Gastrocnemius medialis (tissue), 4 donors: ENCODE results near the gene CDCA4.

Experiments
- POLR2A ChIP-seq, 2 donors: fragments of 450-650 bp; IDR thresholded peaks; one replicate each; pipeline ENCODE4 v1.6.1; 2017; ENCODE audit warnings: antibody characterized with exemption in 2 of 2, mild to moderate bottlenecking in 2 of 2, moderate library complexity in 2 of 2
- TF ChIP-seq, protein P1 (sequence below), 5 experiments: fragments of 450-650 bp in 3 of 5; fragments of 200-600 bp in 2 of 5; sonication (generic) in 2 of 5; IDR thresholded peaks in 4 of 5; conservative IDR thresholded peaks in 1 of 5; 1 replicate in 4 of 5; 2 replicates in 1 of 5; pipeline ENCODE4 v1.5.1; 2016 to 2019; ENCODE audit warnings: antibody characterized with exemption in 5 of 5, mild to moderate bottlenecking in 3 of 5, moderate library complexity in 3 of 5

DNA sequence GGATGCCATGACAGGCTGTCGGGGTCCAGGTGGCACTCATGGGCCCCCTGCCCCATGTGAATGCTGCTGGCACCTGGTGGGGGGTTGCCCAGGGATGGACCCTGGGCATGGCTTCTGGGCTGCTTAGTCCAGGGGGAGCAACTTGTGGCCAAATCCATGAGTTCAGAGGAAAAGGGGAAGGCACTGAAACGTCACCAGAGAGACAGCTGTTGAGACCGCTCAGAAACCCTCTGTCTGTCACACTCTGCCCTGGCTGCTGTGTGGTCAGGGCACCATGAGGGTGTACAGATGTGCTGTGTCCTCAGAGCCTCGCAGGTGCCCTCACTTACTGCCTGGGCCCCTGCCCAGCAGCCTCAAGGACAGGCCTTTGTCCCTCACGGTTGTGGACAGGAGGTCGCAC lies 25.9 kb downstream of the CDCA4 start:
- TF ChIP-seq, protein P1, sequence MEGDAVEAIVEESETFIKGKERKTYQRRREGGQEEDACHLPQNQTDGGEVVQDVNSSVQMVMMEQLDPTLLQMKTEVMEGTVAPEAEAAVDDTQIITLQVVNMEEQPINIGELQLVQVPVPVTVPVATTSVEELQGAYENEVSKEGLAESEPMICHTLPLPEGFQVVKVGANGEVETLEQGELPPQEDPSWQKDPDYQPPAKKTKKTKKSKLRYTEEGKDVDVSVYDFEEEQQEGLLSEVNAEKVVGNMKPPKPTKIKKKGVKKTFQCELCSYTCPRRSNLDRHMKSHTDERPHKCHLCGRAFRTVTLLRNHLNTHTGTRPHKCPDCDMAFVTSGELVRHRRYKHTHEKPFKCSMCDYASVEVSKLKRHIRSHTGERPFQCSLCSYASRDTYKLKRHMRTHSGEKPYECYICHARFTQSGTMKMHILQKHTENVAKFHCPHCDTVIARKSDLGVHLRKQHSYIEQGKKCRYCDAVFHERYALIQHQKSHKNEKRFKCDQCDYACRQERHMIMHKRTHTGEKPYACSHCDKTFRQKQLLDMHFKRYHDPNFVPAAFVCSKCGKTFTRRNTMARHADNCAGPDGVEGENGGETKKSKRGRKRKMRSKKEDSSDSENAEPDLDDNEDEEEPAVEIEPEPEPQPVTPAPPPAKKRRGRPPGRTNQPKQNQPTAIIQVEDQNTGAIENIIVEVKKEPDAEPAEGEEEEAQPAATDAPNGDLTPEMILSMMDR (IDR thresholded peaks at IDR 0.05 in 4 of 5, conservative IDR thresholded peaks at IDR 0.05 in 1 of 5): no peak
- no peak for TF ChIP-seq POLR2A (IDR thresholded peaks at IDR 0.05)
